ENCODE measurements around the gene UTF1. TPM values are rescaled to one million over a fixed set of nuclear protein-coding genes. Genes with fewer than 3 reads are reported as not detected.

Gene UTF1
- total RNA-seq, 2 experiments from 2014 or later, result not detected

DNA sequence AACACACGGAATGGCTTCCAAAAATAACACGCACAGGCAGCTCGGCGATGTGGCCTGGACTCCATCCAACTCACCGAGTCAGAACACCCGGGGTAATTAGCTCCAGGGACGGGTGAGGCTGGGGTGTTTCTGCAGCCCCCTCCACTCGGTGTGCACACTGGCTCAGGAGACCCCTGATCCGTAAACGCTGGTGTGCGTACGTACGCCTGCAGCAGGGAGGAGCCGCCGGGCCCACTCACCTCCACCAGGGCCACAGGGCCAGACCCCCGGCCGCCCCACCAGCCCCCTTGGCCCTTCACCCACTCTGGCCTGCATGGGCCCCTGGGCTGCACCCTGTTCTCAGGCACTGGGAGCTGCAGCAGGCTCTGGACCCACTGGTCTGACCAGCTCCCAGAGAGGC, 22.4 kb upstream of the UTF1 start:
- H3K9me3 Mint-ChIP-seq, result no peaks in the 10 kb centered on the region
- intact Hi-C loops (cut with micrococcal nuclease), result no loop called here
- H3K4me3 Mint-ChIP-seq, result no peak overlapping the region
- H3K27ac Mint-ChIP-seq, result no peak overlapping the region
- H3K36me3 Mint-ChIP-seq (ENCODE audit: low read depth), result no peaks in the 10 kb centered on the region
- TF ChIP-seq, protein P1, sequence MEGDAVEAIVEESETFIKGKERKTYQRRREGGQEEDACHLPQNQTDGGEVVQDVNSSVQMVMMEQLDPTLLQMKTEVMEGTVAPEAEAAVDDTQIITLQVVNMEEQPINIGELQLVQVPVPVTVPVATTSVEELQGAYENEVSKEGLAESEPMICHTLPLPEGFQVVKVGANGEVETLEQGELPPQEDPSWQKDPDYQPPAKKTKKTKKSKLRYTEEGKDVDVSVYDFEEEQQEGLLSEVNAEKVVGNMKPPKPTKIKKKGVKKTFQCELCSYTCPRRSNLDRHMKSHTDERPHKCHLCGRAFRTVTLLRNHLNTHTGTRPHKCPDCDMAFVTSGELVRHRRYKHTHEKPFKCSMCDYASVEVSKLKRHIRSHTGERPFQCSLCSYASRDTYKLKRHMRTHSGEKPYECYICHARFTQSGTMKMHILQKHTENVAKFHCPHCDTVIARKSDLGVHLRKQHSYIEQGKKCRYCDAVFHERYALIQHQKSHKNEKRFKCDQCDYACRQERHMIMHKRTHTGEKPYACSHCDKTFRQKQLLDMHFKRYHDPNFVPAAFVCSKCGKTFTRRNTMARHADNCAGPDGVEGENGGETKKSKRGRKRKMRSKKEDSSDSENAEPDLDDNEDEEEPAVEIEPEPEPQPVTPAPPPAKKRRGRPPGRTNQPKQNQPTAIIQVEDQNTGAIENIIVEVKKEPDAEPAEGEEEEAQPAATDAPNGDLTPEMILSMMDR (IDR thresholded peaks at IDR 0.05), result no peak
- H3K4me1 Mint-ChIP-seq (ENCODE audit: low read depth), result no peaks in the 10 kb centered on the region
- ChIA-PET POLR2A (no interaction called here), CTCF (no interaction called here)
- no peak for ATAC-seq
- no peak for DNase-seq
- H3K27me3 Mint-ChIP-seq, result no peaks in the 10 kb centered on the region

DNA sequence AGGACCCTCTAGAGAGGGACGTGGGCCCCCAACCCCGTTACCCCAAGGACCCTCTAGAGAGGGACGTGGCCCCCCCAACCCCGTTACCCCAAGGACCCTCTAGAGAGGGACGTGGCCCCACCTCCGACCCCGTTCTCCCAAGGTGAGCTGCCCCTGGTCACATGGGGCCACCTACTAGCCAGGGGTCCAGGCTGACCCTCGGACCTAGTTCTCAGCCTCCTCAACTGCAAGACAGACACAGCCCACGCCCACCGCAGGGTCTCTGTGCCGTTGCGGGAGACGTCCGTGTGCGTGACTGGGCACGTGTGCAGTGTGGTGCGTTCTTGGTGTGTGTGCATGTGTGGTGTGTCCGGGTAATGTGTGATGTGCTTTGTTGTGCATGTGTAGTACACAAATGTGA, 21.6 kb upstream of the UTF1 start:
- TF ChIP-seq, protein P1 (IDR thresholded peaks at IDR 0.05), result no peak
- no peak for DNase-seq
- intact Hi-C loops (cut with micrococcal nuclease), result no loop called here
- Mint-ChIP-seq H3K27ac (no peak overlapping the region), H3K27me3 (no peaks in the 10 kb centered on the region), H3K4me1 (ENCODE audit: low read depth) (no peaks in the 10 kb centered on the region), H3K4me3 (no peak overlapping the region), H3K9me3 (no peaks in the 10 kb centered on the region), H3K36me3 (ENCODE audit: low read depth) (no peaks in the 10 kb centered on the region)
- ChIA-PET POLR2A (no interaction called here), CTCF (no interaction called here)
- no peak for ATAC-seq

DNA sequence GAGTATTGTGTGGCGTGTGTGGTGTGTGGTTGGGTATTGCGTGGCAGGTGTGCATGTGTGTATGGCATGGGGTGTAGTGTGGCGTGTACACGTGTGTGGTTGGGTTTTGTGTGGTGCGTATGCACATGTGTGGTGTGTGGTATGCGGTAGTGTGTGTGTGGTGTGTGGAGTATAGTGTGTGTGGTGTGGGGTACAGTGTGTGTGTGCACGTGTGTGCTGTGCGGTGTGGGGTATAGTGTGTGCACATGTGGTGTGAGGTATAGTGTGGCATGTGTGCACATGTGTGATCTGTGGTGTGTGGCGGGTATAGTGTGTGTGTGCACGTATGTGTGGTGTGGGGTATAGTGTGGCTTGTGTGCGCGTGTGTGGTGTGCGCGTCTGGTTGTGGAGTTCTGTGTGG, 20.9 kb upstream of the UTF1 start:
- CTCF ChIA-PET, result no interaction called here
- no peaks in the 10 kb centered on the region for H3K36me3 Mint-ChIP-seq (ENCODE audit: low read depth)
- H3K27me3 Mint-ChIP-seq, result no peaks in the 10 kb centered on the region
- H3K4me1 Mint-ChIP-seq (ENCODE audit: low read depth), result no peaks in the 10 kb centered on the region
- ATAC-seq (no peak), DNase-seq (no peak)
- POLR2A ChIA-PET, result no interaction called here
- no peak overlapping the region for H3K4me3 Mint-ChIP-seq
- no peaks in the 10 kb centered on the region for H3K9me3 Mint-ChIP-seq
- intact Hi-C loops (cut with micrococcal nuclease), result no loop called here
- H3K27ac Mint-ChIP-seq, result no peak overlapping the region
- TF ChIP-seq, protein P1 (IDR thresholded peaks at IDR 0.05), result no peak

DNA sequence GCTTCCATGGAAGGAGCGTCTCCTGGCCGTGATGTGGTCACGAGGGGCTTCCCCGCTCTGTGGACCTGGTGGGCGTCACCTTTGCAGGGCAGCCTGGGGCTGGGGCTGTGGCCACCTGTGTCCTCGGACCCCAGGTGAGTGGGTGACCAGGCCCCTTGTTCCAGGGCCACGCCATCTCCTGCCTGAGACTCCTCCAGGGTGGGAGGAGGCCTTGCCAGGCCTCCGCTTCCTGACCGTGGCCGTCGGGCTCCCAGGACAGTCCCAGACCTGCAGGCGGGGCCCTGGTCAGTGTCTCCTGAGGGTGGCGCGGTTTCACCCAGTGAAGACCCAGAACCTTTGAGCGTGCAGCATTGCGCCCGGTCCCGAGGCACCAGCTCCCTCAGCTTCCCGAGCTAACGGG, 20.4 kb upstream of the UTF1 start:
- TF ChIP-seq, protein P1 (IDR thresholded peaks at IDR 0.05), result no peak
- H3K36me3 Mint-ChIP-seq (ENCODE audit: low read depth), result no peaks in the 10 kb centered on the region
- no peak overlapping the region for H3K27ac Mint-ChIP-seq
- ATAC-seq (no peak), DNase-seq (no peak)
- intact Hi-C loops (cut with micrococcal nuclease), result no loop called here
- H3K4me1 Mint-ChIP-seq (ENCODE audit: low read depth), result no peaks in the 10 kb centered on the region
- no peak overlapping the region for H3K4me3 Mint-ChIP-seq
- no peaks in the 10 kb centered on the region for H3K9me3 Mint-ChIP-seq
- H3K27me3 Mint-ChIP-seq, result no peaks in the 10 kb centered on the region
- POLR2A ChIA-PET, result no interaction called here
- CTCF ChIA-PET, result no interaction called here

GRCh38 chr10:133210398-133211140, 19.4 kb upstream of the UTF1 start:
- ATAC-seq (no peak), DNase-seq (no peak)
- TF ChIP-seq, protein P1 (IDR thresholded peaks at IDR 0.05), result no peak
- H3K9me3 Mint-ChIP-seq, result no peaks in the 10 kb centered on the region
- no peaks in the 10 kb centered on the region for H3K36me3 Mint-ChIP-seq (ENCODE audit: low read depth)
- H3K4me1 Mint-ChIP-seq (ENCODE audit: low read depth), result no peaks in the 10 kb centered on the region
- ChIA-PET CTCF (no interaction called here), POLR2A (interaction anchor here (0.7 kb wide), 1 partner anchor 67 kb away, joined by 3 read pairs; no protein-coding TSS in a partner anchor)
- intact Hi-C loops (cut with micrococcal nuclease), result no loop called here
- no peak overlapping the region for H3K27ac Mint-ChIP-seq
- no peaks in the 10 kb centered on the region for H3K27me3 Mint-ChIP-seq
- no peak overlapping the region for H3K4me3 Mint-ChIP-seq

All from activated CD8-positive, alpha-beta T cell treated with anti-CD3 and anti-CD28 coated beads for 36 hours (primary cell).